ENCODE measurements around the gene AMOT. TPM values are rescaled to one million over a fixed set of nuclear protein-coding genes. Genes with fewer than 3 reads are reported as not detected.

AMOT gene
- total RNA-seq, 1 experiment from 2014 or later = 0.58 TPM

GRCh38 chrX:112837531-112837930, 3.1 kb downstream of the AMOT start:
- Histone ChIP-seq H3K9ac (ENCODE audit: low read length) (no peak overlapping the region), H3K4me2 (ENCODE audit: low read length) (no peak overlapping the region), H2AFZ (ENCODE audit: low read length) (no peak overlapping the region), H4K20me1 (ENCODE audit: low read length) (no peaks in the 10 kb centered on the region), H3K27ac (ENCODE audit: low read length) (no peak overlapping the region), H3K4me3 (ENCODE audit: low read length) (no peak overlapping the region), H3K9me3 (ENCODE audit: low read length) (no peaks in the 10 kb centered on the region), H3K9me2 (replicated peaks; ENCODE audit: low read length) (no peaks in the 10 kb centered on the region), H3K79me2 (ENCODE audit: low read length) (no peaks in the 10 kb centered on the region), H3K36me3 (ENCODE audit: low read depth, low read length) (no peaks in the 10 kb centered on the region), H3K4me1 (ENCODE audit: insufficient read depth, low read length) (no peaks in the 10 kb centered on the region), H3K27me3 (ENCODE audit: low read length) (no peaks in the 10 kb centered on the region), H3F3A (ENCODE audit: low read length, unreplicated experiment) (no peaks in the 10 kb centered on the region)
- ATAC-seq (no peak), DNase-seq (no peak)
- POLR2A ChIA-PET (ENCODE audit: unreplicated experiment) = no interaction called here
- intact Hi-C loops (cut with micrococcal nuclease) = no loop called here
- no peak for TF ChIP-seq EZH2phosphoT487 (IDR thresholded peaks at IDR 0.05; ENCODE audit: borderline replicate concordance, low read length)
- no peak for TF ChIP-seq CTCF (conservative IDR thresholded peaks at IDR 0.05; ENCODE audit: low read depth, low read length)
- TF ChIP-seq EZH2 (IDR thresholded peaks at IDR 0.05; ENCODE audit: low read length, unreplicated experiment) = no peak
- no TSS peak for BruUV-seq (replicated peaks)
- CTCF ChIA-PET = no interaction called here

GRCh38 chrX:112835019-112835418, 5.6 kb downstream of the AMOT start:
- H3K9ac ChIP-seq (ENCODE audit: low read length) = no peak overlapping the region
- H4K20me1 ChIP-seq (ENCODE audit: low read length) = no peaks in the 10 kb centered on the region
- BruUV-seq (replicated peaks) = no TSS peak
- no peaks in the 10 kb centered on the region for H3K4me1 ChIP-seq (ENCODE audit: insufficient read depth, low read length)
- H3K27ac ChIP-seq (ENCODE audit: low read length) = no peak overlapping the region
- no peak overlapping the region for H3K4me2 ChIP-seq (ENCODE audit: low read length)
- no peak for TF ChIP-seq EZH2 (IDR thresholded peaks at IDR 0.05; ENCODE audit: low read length, unreplicated experiment)
- no peak for TF ChIP-seq EZH2phosphoT487 (IDR thresholded peaks at IDR 0.05; ENCODE audit: borderline replicate concordance, low read length)
- ATAC-seq = no peak
- no peaks in the 10 kb centered on the region for H3F3A ChIP-seq (ENCODE audit: low read length, unreplicated experiment)
- H3K27me3 ChIP-seq (ENCODE audit: low read length) = no peaks in the 10 kb centered on the region
- H3K79me2 ChIP-seq (ENCODE audit: low read length) = no peaks in the 10 kb centered on the region
- no peak overlapping the region for H2AFZ ChIP-seq (ENCODE audit: low read length)
- no peaks in the 10 kb centered on the region for H3K36me3 ChIP-seq (ENCODE audit: low read depth, low read length)
- no peaks in the 10 kb centered on the region for H3K9me3 ChIP-seq (ENCODE audit: low read length)
- no peak overlapping the region for H3K4me3 ChIP-seq (ENCODE audit: low read length)
- ChIA-PET POLR2A (ENCODE audit: unreplicated experiment) (no interaction called here), CTCF (no interaction called here)
- no peaks in the 10 kb centered on the region for H3K9me2 ChIP-seq (replicated peaks; ENCODE audit: low read length)
- no peak for DNase-seq
- intact Hi-C loops (cut with micrococcal nuclease) = no loop called here

- Histone ChIP-seq H3K4me3 (ENCODE audit: low read length) (no peak overlapping the region), H3K9me2 (replicated peaks; ENCODE audit: low read length) (no peaks in the 10 kb centered on the region), H3K4me2 (ENCODE audit: low read length) (no peak overlapping the region), H3K9ac (ENCODE audit: low read length) (no peak overlapping the region), H3F3A (ENCODE audit: low read length, unreplicated experiment) (no peaks in the 10 kb centered on the region), H4K20me1 (ENCODE audit: low read length) (no peaks in the 10 kb centered on the region), H3K36me3 (ENCODE audit: low read depth, low read length) (no peaks in the 10 kb centered on the region), H3K4me1 (ENCODE audit: insufficient read depth, low read length) (no peaks in the 10 kb centered on the region), H3K9me3 (ENCODE audit: low read length) (no peaks in the 10 kb centered on the region), H3K27me3 (ENCODE audit: low read length) (no peaks in the 10 kb centered on the region), H3K27ac (ENCODE audit: low read length) (no peak overlapping the region), H3K79me2 (ENCODE audit: low read length) (no peaks in the 10 kb centered on the region), H2AFZ (ENCODE audit: low read length) (no peak overlapping the region)
- ChIA-PET CTCF (no interaction called here), POLR2A (ENCODE audit: unreplicated experiment) (no interaction called here)
- DNase-seq = no peak
- intact Hi-C loops (cut with micrococcal nuclease) = no loop called here
- no peak for TF ChIP-seq CTCF (conservative IDR thresholded peaks at IDR 0.05; ENCODE audit: low read depth, low read length)
- no peak for TF ChIP-seq EZH2 (IDR thresholded peaks at IDR 0.05; ENCODE audit: low read length, unreplicated experiment)
- no TSS peak for BruUV-seq (replicated peaks)
- no peak for ATAC-seq
These were observed 6.4 kb downstream of the AMOT start for GRCh38 chrX:112834031-112834845.

All from PC-3 (cell line).